Measurements from ENCODE around the gene LAMA4.

DNA sequence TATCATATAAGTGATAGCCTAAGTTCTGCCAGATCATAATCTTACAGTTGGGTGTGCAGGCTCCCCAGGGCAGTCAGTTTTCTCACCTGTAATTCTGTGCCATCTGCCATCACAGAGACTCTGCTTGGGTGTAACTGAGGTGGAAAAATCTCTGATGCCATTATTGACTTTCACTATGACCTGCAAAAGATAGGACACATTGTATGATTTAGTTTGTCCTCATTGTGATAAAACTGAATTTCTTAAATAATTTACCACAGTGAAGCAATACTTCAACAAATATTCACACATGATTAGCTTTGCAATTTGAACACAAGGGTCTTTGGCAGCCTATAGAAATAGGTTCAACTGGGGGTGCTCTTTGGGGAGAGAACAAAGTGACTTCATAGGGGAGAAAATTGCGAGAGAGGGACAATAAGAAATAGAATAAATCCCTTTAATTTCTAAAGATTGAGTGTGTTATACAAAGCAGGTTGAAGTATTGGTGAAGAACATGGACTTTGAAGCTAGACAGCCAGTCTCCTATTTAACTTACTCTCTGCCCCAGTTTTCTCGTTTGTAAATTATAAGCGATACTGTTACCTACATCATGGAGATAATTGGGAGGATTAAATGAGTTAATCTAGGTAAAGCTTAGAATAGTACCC lies 139.7 kb downstream of the LAMA4 start:
- no peak for TF ChIP-seq CTCF (IDR thresholded peaks at IDR 0.05; ENCODE audit: poor library complexity, severe bottlenecking)
- no peak for TF ChIP-seq RAD21 (conservative IDR thresholded peaks at IDR 0.05)
- TF ChIP-seq EP300 (conservative IDR thresholded peaks at IDR 0.05; ENCODE audit: poor library complexity, severe bottlenecking): no peak
- no peak for TF ChIP-seq REST (IDR thresholded peaks at IDR 0.05; ENCODE audit: borderline replicate concordance)
- no peak for TF ChIP-seq TAF1 (IDR thresholded peaks at IDR 0.05; ENCODE audit: low read depth)
